H1 (cell line): ENCODE measurements around the gene FBLN5. TPM values are rescaled to one million over a fixed set of nuclear protein-coding genes. Genes with fewer than 3 reads are reported as not detected.

Source experiments
- CTCF ChIA-PET: fragments of 300-600 bp; sonication (Branson Sonifier 250); formaldehyde crosslinking; loops from one replicate; lab custom pipeline; 2021; ENCODE audit not compliant: partially characterized antibody; lab: Charles Lee
- POLR2A ChIA-PET: fragments of 300-600 bp; sonication (Branson Sonifier 250); formaldehyde crosslinking; loops from one replicate; lab custom pipeline; 2021; ENCODE audit warnings: inconsistent platforms; ENCODE audit not compliant: partially characterized antibody; lab: Charles Lee
- DNase-seq, 2 experiments: peaks; one replicate each; pipeline versions ENCODE4 v3.0.0 to v3.0.0-alpha.2; 2010 to 2022; ENCODE audit warnings: low spot score in 2 of 2, low read depth in 1 of 2, mixed read lengths in 1 of 2
- FAIRE-seq: peaks from 2 replicates; lab custom pipeline; 2011; peaks lifted over from hg19 to GRCh38; lab: Jason Lieb, UNC
- H2AFZ ChIP-seq: 2 replicates; pipeline ENCODE4 v1.8.1; 2012; ENCODE audit warnings: low read length, inconsistent platforms
- H2AK5ac ChIP-seq: 2 replicates; pipeline ENCODE4 v1.6.1; 2013; ENCODE audit warnings: low read depth, low read length
- H2BK120ac ChIP-seq: replicated peaks from 2 replicates; pipeline ENCODE3; 2013; ENCODE audit warnings: low read depth, low read length, inconsistent platforms
- H2BK12ac ChIP-seq: 2 replicates; pipeline ENCODE4 v1.6.1; 2013; ENCODE audit warnings: low read depth, low read length
- H2BK15ac ChIP-seq: 2 replicates; pipeline ENCODE4 v1.6.1; 2013; ENCODE audit warnings: low read length
- H2BK20ac ChIP-seq: 2 replicates; pipeline ENCODE4 v1.6.1; 2013; ENCODE audit warnings: low read length
- H2BK5ac ChIP-seq: 2 replicates; pipeline ENCODE4 v1.6.1; 2013; ENCODE audit warnings: low read depth, low read length
- H3K14ac ChIP-seq: 2 replicates; pipeline ENCODE4 v1.6.1; 2013; ENCODE audit warnings: inconsistent platforms; ENCODE audit not compliant: insufficient read length
- H3K18ac ChIP-seq: 2 replicates; pipeline ENCODE4 v1.6.1; 2013; ENCODE audit warnings: low read length; ENCODE audit errors: extremely low read depth
- H3K23ac ChIP-seq: 2 replicates; pipeline ENCODE4 v1.6.1; 2013; ENCODE audit warnings: inconsistent platforms; ENCODE audit not compliant: insufficient read length
- H3K23me2 ChIP-seq: 2 replicates; pipeline ENCODE4 v1.6.1; 2013; ENCODE audit warnings: low read depth, low read length
- H3K27ac ChIP-seq: 2 replicates; pipeline ENCODE4 v1.6.1; 2011; ENCODE audit warnings: low read depth, low read length, inconsistent platforms
- H3K27me3 ChIP-seq, 4 experiments: replicated peaks in 1 of 4; 1 replicate in 1 of 4; 2 replicates in 3 of 4; pipeline versions ENCODE4 v1.6.1 to v1.8.1; 2011 to 2013; ENCODE audit warnings: low read length in 3 of 4, mild to moderate bottlenecking in 3 of 4, inconsistent platforms in 2 of 4, mixed read lengths in 2 of 4, moderate library complexity in 1 of 4; ENCODE audit not compliant: control insufficient read depth in 3 of 4, insufficient read depth in 3 of 4; ENCODE audit errors: extremely low read depth in 1 of 4
- H3K36me3 ChIP-seq, 4 experiments: 2 replicates each; pipeline versions ENCODE4 v1.6.1 to v1.8.1; 2011 to 2013; ENCODE audit warnings: mild to moderate bottlenecking in 4 of 4, low read length in 3 of 4, moderate library complexity in 2 of 4, control low read depth in 1 of 4, inconsistent platforms in 1 of 4; ENCODE audit not compliant: insufficient read depth in 4 of 4, control insufficient read depth in 2 of 4
- H3K4ac ChIP-seq: replicated peaks from 2 replicates; pipeline ENCODE3; 2013; ENCODE audit warnings: low read length, low read depth, mixed read lengths, inconsistent platforms; ENCODE audit not compliant: insufficient read length
- H3K4me1 ChIP-seq, 4 experiments: replicated peaks in 1 of 4; 1 replicate in 1 of 4; 2 replicates in 3 of 4; pipeline versions ENCODE4 v1.6.1 to v1.8.1; 2011 to 2013; ENCODE audit warnings: low read length in 3 of 4, inconsistent platforms in 2 of 4, mixed read lengths in 1 of 4; ENCODE audit not compliant: insufficient read depth in 4 of 4, control insufficient read depth in 3 of 4
- H3K4me2 ChIP-seq, 2 experiments: 2 replicates each; pipeline versions ENCODE4 v1.6.1 to v1.8.1; 2011 to 2013; ENCODE audit warnings: low read depth in 2 of 2, low read length in 2 of 2, control low read depth in 1 of 2, inconsistent platforms in 1 of 2, mild to moderate bottlenecking in 1 of 2; ENCODE audit not compliant: insufficient read depth in 1 of 2
- H3K4me3 ChIP-seq, 4 experiments: fragments of 200-600, 300-600 bp in 1 of 4; sonication (generic), shearing (Covaris generic), sonication (Bioruptor Twin) in 1 of 4; 2 replicates each; pipeline versions ENCODE4 v1.5.1 to v1.8.1; 2011 to 2016; ENCODE audit warnings: low read length in 4 of 4, low read depth in 3 of 4, control low read depth in 2 of 4, inconsistent platforms in 2 of 4, mild to moderate bottlenecking in 2 of 4, mixed read lengths in 1 of 4, moderate library complexity in 1 of 4; ENCODE audit not compliant: insufficient read depth in 2 of 4; ENCODE audit errors: extremely low read depth in 1 of 4
- H3K56ac ChIP-seq: replicated peaks from 2 replicates; pipeline ENCODE3; 2013; ENCODE audit warnings: low read depth, mild to moderate bottlenecking, mixed read lengths, low read length, inconsistent platforms; ENCODE audit not compliant: insufficient read length
- H3K79me1 ChIP-seq: 2 replicates; pipeline ENCODE4 v1.6.1; 2013; ENCODE audit warnings: low read depth, low read length, control low read depth
- H3K79me2 ChIP-seq, 2 experiments: 2 replicates each; pipeline versions ENCODE4 v1.6.1 to v1.8.1; 2012 to 2013; ENCODE audit warnings: low read length in 2 of 2, mild to moderate bottlenecking in 2 of 2, inconsistent platforms in 1 of 2; ENCODE audit not compliant: insufficient read depth in 2 of 2, control insufficient read depth in 1 of 2
- H3K9ac ChIP-seq, 4 experiments: replicated peaks in 1 of 4; 1 replicate in 1 of 4; 2 replicates in 3 of 4; pipeline versions ENCODE4 v1.6.1 to v1.8.1; 2011 to 2013; ENCODE audit warnings: low read depth in 3 of 4, low read length in 3 of 4, control low read depth in 2 of 4, mild to moderate bottlenecking in 2 of 4, moderate library complexity in 2 of 4, inconsistent platforms in 1 of 4; ENCODE audit errors: extremely low read depth in 1 of 4
- H3K9me3 ChIP-seq, 2 experiments: 2 replicates each; pipeline versions ENCODE4 v1.6.1 to v1.8.1; 2012 to 2013; ENCODE audit warnings: mild to moderate bottlenecking in 2 of 2, moderate library complexity in 2 of 2, control low read depth in 1 of 2, inconsistent platforms in 1 of 2, low read depth in 1 of 2, low read length in 1 of 2, mixed read lengths in 1 of 2; ENCODE audit not compliant: insufficient read depth in 2 of 2
- H4K20me1 ChIP-seq, 2 experiments: replicated peaks in 1 of 2; 2 replicates each; pipeline versions ENCODE3 to v1.8.1; 2011 to 2013; ENCODE audit warnings: inconsistent platforms in 2 of 2, low read length in 2 of 2, mild to moderate bottlenecking in 1 of 2; ENCODE audit not compliant: insufficient read depth in 2 of 2, control insufficient read depth in 1 of 2
- H4K5ac ChIP-seq: 2 replicates; pipeline ENCODE4 v1.6.1; 2013; ENCODE audit warnings: low read length, low read depth, mixed read lengths, inconsistent platforms; ENCODE audit not compliant: insufficient read length
- H4K8ac ChIP-seq: 2 replicates; pipeline ENCODE4 v1.8.0; 2013; ENCODE audit warnings: mild to moderate bottlenecking, moderate library complexity, low read length, inconsistent platforms; ENCODE audit not compliant: insufficient read depth; ENCODE audit errors: extremely low read depth
- H4K91ac ChIP-seq: replicated peaks from 2 replicates; pipeline ENCODE3; 2013; ENCODE audit warnings: low read length, mixed read lengths, inconsistent platforms; ENCODE audit not compliant: insufficient read length
- CEBPB ChIP-seq: IDR thresholded peaks from 2 replicates; pipeline ENCODE4 v1.6.1; 2012; ENCODE audit warnings: low read depth, low read length
- EP300 ChIP-seq, 2 experiments: IDR thresholded peaks; 1 replicate in 1 of 2; 2 replicates in 1 of 2; pipeline ENCODE4 v1.6.1; 2011 to 2012; ENCODE audit warnings: low read depth in 2 of 2, low read length in 2 of 2, mild to moderate bottlenecking in 2 of 2, borderline replicate concordance in 1 of 2, inconsistent platforms in 1 of 2, moderate library complexity in 1 of 2
- MAFK ChIP-seq: IDR thresholded peaks from 2 replicates; pipeline ENCODE4 v1.6.1; 2012; ENCODE audit warnings: low read depth, mild to moderate bottlenecking, improper control_type of control experiment, low read length
- POLR2AphosphoS5 ChIP-seq: IDR thresholded peaks from 2 replicates; pipeline ENCODE4 v1.6.1; 2011; ENCODE audit warnings: low read depth, low read length
- POU5F1 ChIP-seq: IDR thresholded peaks from 2 replicates; pipeline ENCODE4 v1.6.1; 2011; ENCODE audit warnings: low read depth, mild to moderate bottlenecking, low read length, moderate library complexity
- RAD21 ChIP-seq, 2 experiments: IDR thresholded peaks in 1 of 2; conservative IDR thresholded peaks in 1 of 2; 2 replicates each; pipeline ENCODE4 v1.6.1; 2011; ENCODE audit warnings: low read depth in 2 of 2, low read length in 2 of 2, improper control_type of control experiment in 1 of 2, inconsistent platforms in 1 of 2, mild to moderate bottlenecking in 1 of 2, moderate library complexity in 1 of 2
- RNF2 ChIP-seq: fragments of 200-900, 300-1000 bp; sonication (generic); IDR thresholded peaks from 2 replicates; pipeline ENCODE4 v1.7.1; 2016; ENCODE audit warnings: borderline replicate concordance, low read depth, mild to moderate bottlenecking, antibody characterized with exemption, low read length; ENCODE audit not compliant: poor library complexity, severe bottlenecking; ENCODE audit errors: missing control alignments
- SIN3A ChIP-seq, 2 experiments: IDR thresholded peaks in 1 of 2; conservative IDR thresholded peaks in 1 of 2; 2 replicates each; pipeline ENCODE4 v1.6.1; 2011 to 2012; ENCODE audit warnings: low read length in 2 of 2, improper control_type of control experiment in 1 of 2, low read depth in 1 of 2, mild to moderate bottlenecking in 1 of 2
- SUZ12 ChIP-seq: fragments of 200-600 bp; sonication (generic); IDR thresholded peaks from 2 replicates; pipeline ENCODE4 v1.6.1; 2012; ENCODE audit warnings: mild to moderate bottlenecking, inconsistent platforms, low read length, moderate library complexity, mixed read lengths
- TAF1 ChIP-seq: IDR thresholded peaks from 2 replicates; pipeline ENCODE4 v1.6.1; 2011; ENCODE audit warnings: mild to moderate bottlenecking, low read depth, low read length
- TAF7 ChIP-seq: optimal IDR thresholded peaks from 2 replicates; pipeline ENCODE3; 2011; ENCODE audit warnings: low read depth, mild to moderate bottlenecking, inconsistent platforms, low read length, moderate library complexity, borderline replicate concordance
- WGBS, 2 experiments: shearing (Covaris generic) in 1 of 2; methylation state at CpG; one replicate each; pipeline versions ENCODE4 v1.1.6 to v1.1.7; 2013 to 2015; ENCODE audit warnings: low lambda C conversion rate in 2 of 2, mixed read lengths in 2 of 2, inconsistent platforms in 1 of 2, low coverage in 1 of 2, missing lambda C conversion rate in 1 of 2; ENCODE audit not compliant: insufficient replicate concordance in 2 of 2, insufficient coverage in 1 of 2, insufficient read length in 1 of 2; ENCODE audit errors: extremely low coverage in 1 of 2, missing lambda C conversion rate in 1 of 2; 5-methylcytosine and 5-hydroxymethylcytosine counted together
- polyA plus RNA-seq, 7 experiments: library from polyadenylated mRNA; depleted of rRNA in 3 of 7; stranded (reverse) in 5 of 7; unstranded in 2 of 7; fragments of >200 nt in 5 of 7; fragments of 200-250 nt in 2 of 7; gene quantifications; 1 replicate in 5 of 7; 2 replicates in 1 of 7; 4 replicates in 1 of 7; pipeline versions ENCODE4 v1.2.1 to v1.2.3, GENCODE V29; 2011 to 2013; ENCODE audit warnings: missing spikeins in 2 of 7, mixed read lengths in 2 of 7
- total RNA-seq: library from RNA; stranded (reverse); fragmentation: NEBNext Ultra II Directional; extraction: Animal tissue kit (Norgen Biotek cat#: 25700); gene quantifications from 2 replicates; pipeline ENCODE4 v1.2.1, GENCODE V29; 2021

The FBLN5 gene
- total and polyA plus RNA-seq, 2 of the 8 experiments (the other 6 are each of a cell fraction or from before 2014, with no cell fraction given), result 0.88 to 3.5 TPM

DNA sequence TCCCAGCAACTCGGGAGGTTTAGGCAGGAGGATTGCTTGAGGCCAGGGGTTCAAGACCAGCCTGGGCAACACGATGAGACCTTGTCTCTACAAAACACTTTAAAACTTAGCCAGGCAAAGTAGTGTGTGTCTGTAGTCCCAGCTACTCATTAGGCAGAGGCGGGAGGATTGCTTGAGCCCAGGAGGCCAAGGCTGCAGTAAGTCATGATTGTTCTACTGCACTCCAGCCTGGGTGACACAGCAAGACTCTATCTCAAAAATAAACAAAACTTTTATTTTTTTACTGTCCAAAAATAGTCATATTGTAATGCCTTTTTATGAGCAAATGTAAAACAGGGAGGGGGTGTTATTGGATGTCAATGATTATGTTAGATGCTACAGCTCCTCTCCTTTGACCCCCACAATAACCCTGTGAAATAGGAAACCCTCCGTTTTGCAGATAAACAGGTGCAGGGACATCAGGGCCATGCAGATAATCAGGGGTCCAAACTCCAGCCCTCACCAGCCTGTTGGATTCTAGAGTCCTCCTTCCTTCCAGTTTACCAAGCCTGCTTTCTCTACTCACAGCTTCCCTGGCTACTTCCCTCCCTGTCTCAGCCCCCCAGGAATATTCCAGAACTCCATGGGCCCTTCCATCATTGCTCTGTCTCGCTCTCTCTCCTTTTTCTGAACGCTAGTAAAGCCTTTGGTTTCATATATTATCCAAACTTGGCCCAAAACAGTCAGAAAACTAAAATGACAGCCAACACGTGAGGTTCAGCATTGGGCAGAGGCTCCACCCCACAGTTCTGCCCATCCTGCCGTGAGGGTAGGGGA lies 5.9 kb upstream of the FBLN5 start:
- no peak overlapping the region for H4K5ac ChIP-seq
- POLR2A ChIA-PET, result no interaction called here
- peaks cover 0 to 4% (median under 1%) of the 10 kb centered on the region in 4 experiments; a peak in 3 of 7 replicates for H3K27me3 ChIP-seq
- no peak overlapping the region for H2BK5ac ChIP-seq
- H4K8ac ChIP-seq, result no peak overlapping the region; the same call in 1 of the 2 replicates
- no peak overlapping the region for H2BK20ac ChIP-seq
- no peaks in the 10 kb centered on the region for H3K79me2 ChIP-seq
- no peak for DNase-seq
- H3K9me3 ChIP-seq, result no peaks in the 10 kb centered on the region
- no peak overlapping the region for H3K56ac ChIP-seq
- no peaks in the 10 kb centered on the region for H3K79me1 ChIP-seq
- no peak overlapping the region for H2AFZ ChIP-seq
- no peak overlapping the region; the same call in 1 of the 2 replicates for H3K18ac ChIP-seq
- no peak overlapping the region for H2BK15ac ChIP-seq
- no peak overlapping the region for H3K27ac ChIP-seq
- H3K36me3 ChIP-seq, result no peaks in the 10 kb centered on the region
- CTCF ChIA-PET, result no interaction called here
- WGBS, 2 experiments, result 83% methylated on average over 8 of the region's 8 CpGs; no CpG with 5 or more reads in 1 of the 2 experiments
- no peak overlapping the region for H2BK120ac ChIP-seq
- no peak overlapping the region for H2AK5ac ChIP-seq
- no peak overlapping the region for H3K4me2 ChIP-seq
- no peak overlapping the region for H3K23ac ChIP-seq
- no peak overlapping the region for H2BK12ac ChIP-seq
- 0 out of 7 replicates have a peak, but pooled peaks cover 0 to under 1% (median 0%) of the 10 kb centered on the region in 4 experiments for H3K4me1 ChIP-seq
- no peak overlapping the region for H3K4ac ChIP-seq
- H3K9ac ChIP-seq, result no peak overlapping the region
- FAIRE-seq, result no peak
- H3K14ac ChIP-seq, result no peak overlapping the region
- no peaks in the 10 kb centered on the region for H4K20me1 ChIP-seq
- H4K91ac ChIP-seq, result no peak overlapping the region
- no peaks in the 10 kb centered on the region for H3K23me2 ChIP-seq
- no peak overlapping the region for H3K4me3 ChIP-seq
- TF ChIP-seq CEBPB (no peak), TAF7 (no peak), MAFK (no peak), TAF1 (no peak), SUZ12 (no peak), RAD21 (IDR thresholded peaks at IDR 0.05 in 1 of 2, conservative IDR thresholded peaks at IDR 0.05 in 1 of 2; ENCODE audit: low read depth in 2 of 2, low read length in 2 of 2) (no peak), EP300 (IDR thresholded peaks at IDR 0.05; ENCODE audit: borderline replicate concordance in 1 of 2, low read depth in 2 of 2, low read length in 2 of 2) (no peak), RNF2 (no peak), SIN3A (conservative IDR thresholded peaks at IDR 0.05 in 1 of 2, IDR thresholded peaks at IDR 0.05 in 1 of 2; ENCODE audit: low read depth in 1 of 2, low read length in 2 of 2) (no peak), POU5F1 (no peak), POLR2AphosphoS5 (no peak)
